Kidney (tissue), 14 donors: ENCODE data around the gene STK11. TPM values are rescaled to one million over a fixed set of nuclear protein-coding genes. Genes with fewer than 3 reads are reported as not detected.

ENCODE experiments used
- DNase-seq, 5 donors: peaks; one replicate each; pipeline ENCODE4 v3.0.0-alpha.2; 2013 to 2020
- FAIRE-seq: peaks from 2 replicates; lab custom pipeline; 2012; peaks lifted over from hg19 to GRCh38; lab: Jason Lieb, UNC
- H3K27ac ChIP-seq, 2 donors: one replicate each; pipeline ENCODE4 v1.7.0; 2013; ENCODE audit warnings: low read depth in 2 of 2, low read length in 2 of 2, inconsistent platforms in 1 of 2
- H3K27me3 ChIP-seq: one replicate; pipeline ENCODE4 v1.7.1; 2013; ENCODE audit warnings: low read length, inconsistent platforms; ENCODE audit not compliant: control insufficient read depth, insufficient read depth
- H3K36me3 ChIP-seq, 3 donors: one replicate each; pipeline versions ENCODE4 v1.7.0 to v1.7.1; 2013; ENCODE audit warnings: low read length in 3 of 3, control low read depth in 1 of 3, inconsistent platforms in 1 of 3; ENCODE audit not compliant: insufficient read depth in 3 of 3, control insufficient read depth in 2 of 3
- H3K4me1 ChIP-seq, 3 donors: one replicate each; pipeline versions ENCODE4 v1.7.0 to v1.7.1; 2013; ENCODE audit warnings: low read length in 3 of 3, inconsistent platforms in 1 of 3, low read depth in 1 of 3; ENCODE audit not compliant: control insufficient read depth in 2 of 3, insufficient read depth in 2 of 3
- H3K4me3 ChIP-seq, 3 donors: one replicate each; pipeline versions ENCODE4 v1.7.0 to v1.8.1; 2013; ENCODE audit warnings: low read length in 3 of 3, control low read depth in 1 of 3, inconsistent platforms in 1 of 3
- H3K9ac ChIP-seq, 3 donors: one replicate each; pipeline versions ENCODE4 v1.7.0 to v1.7.1; 2013; ENCODE audit warnings: low read length in 3 of 3, control low read depth in 1 of 3, inconsistent platforms in 1 of 3
- H3K9me3 ChIP-seq, 3 donors: one replicate each; pipeline versions ENCODE4 v1.7.0 to v1.7.1; 2013; ENCODE audit warnings: low read length in 3 of 3, control low read depth in 1 of 3, inconsistent platforms in 1 of 3; ENCODE audit not compliant: control insufficient read depth in 2 of 3, insufficient read depth in 1 of 3
- CTCF ChIP-seq: IDR thresholded peaks from 3 replicates; pipeline ENCODE4 v1.5.1; 2012; ENCODE audit warnings: mild to moderate bottlenecking, moderate library complexity, borderline replicate concordance; ENCODE audit not compliant: insufficient read depth; ENCODE audit errors: extremely low read depth
- intact Hi-C: fragments of 100-400 bp; cut with DNase I; formaldehyde crosslinking; loops from one replicate; pipeline ENCODE4 v1.11.1; 2022
- polyA plus RNA-seq: library from polyadenylated mRNA; stranded (reverse); fragments of 350-450 nt; fragmentation: Illumina TruSeq; extraction: RNeasy Lipid Tissue Mini Kit (QIAGEN cat#74804); gene quantifications from one replicate; pipeline ENCODE4 v1.2.3, GENCODE V29; 2014; ENCODE audit warnings: low read depth, low replicate concordance; ENCODE audit not compliant: insufficient read depth
- total RNA-seq: library from RNA; stranded (reverse); fragmentation: NEBNext Ultra II Directional; extraction: Animal tissue kit (Norgen Biotek cat#: 25700); gene quantifications from one replicate; pipeline ENCODE4 v1.2.1, GENCODE V29; 2021
- donor health status: control.
- donor health status: control.
- donor health status: control.
- donor health status: control.
- donor health status: control.
- donor health status: DM: yes; HTN: yes; CAD: no.
- donor health status: Normal renal cell carcinoma (clear cell type).

STK11 gene
- total and polyA plus RNA-seq, 2 donors from 2014 or later = 40.7 to 57.7 TPM

- no peaks in the 10 kb centered on the region for H3K27me3 ChIP-seq
- H3K9me3 ChIP-seq = no peaks in the 10 kb centered on the region
- intact Hi-C loops = no loop called here
- FAIRE-seq (no peak), DNase-seq (peak in 4 of 5 donors; percentile 54 to 87 (median 64))
- H3K27ac ChIP-seq = peak overlapping the region; percentile 86 to 90
- H3K9ac ChIP-seq = peak overlapping the region in 2 of 3 donors; percentile 22 to 53
- H3K36me3 ChIP-seq = peaks cover 0 to 3% (median 3%) of the 10 kb centered on the region in 3 donors
- TF ChIP-seq CTCF = no peak
- H3K4me1 ChIP-seq = peaks cover 0 to 56% (median 26%) of the 10 kb centered on the region in 3 donors
- H3K4me3 ChIP-seq = no peak overlapping the region
Observed at GRCh38 chr19:1213391-1214286, 8.1 kb downstream of the STK11 start.

GRCh38 chr19:1214299-1214861 lies 8.8 kb downstream of the STK11 start:
- peak overlapping the region; percentile 86 to 90 for H3K27ac ChIP-seq
- no peaks in the 10 kb centered on the region for H3K9me3 ChIP-seq
- peak in 1 of 5 donors; percentile 72 for DNase-seq
- H3K27me3 ChIP-seq = no peaks in the 10 kb centered on the region
- peak overlapping the region in 1 of 3 donors; percentile 53 for H3K9ac ChIP-seq
- no peak for FAIRE-seq
- no peak overlapping the region for H3K4me3 ChIP-seq
- intact Hi-C loops = no loop called here
- H3K36me3 ChIP-seq = peaks cover 0 to 3% (median 3%) of the 10 kb centered on the region in 3 donors
- H3K4me1 ChIP-seq = peaks cover 0 to 55% (median 27%) of the 10 kb centered on the region in 3 donors
- no peak for TF ChIP-seq CTCF

GRCh38 chr19:1214862-1215731 lies 9.5 kb downstream of the STK11 start:
- no peaks in the 10 kb centered on the region for H3K27me3 ChIP-seq
- peaks cover 0 to 6% (median 0%) of the 10 kb centered on the region in 3 donors for H3K36me3 ChIP-seq
- TF ChIP-seq CTCF = no peak
- H3K4me3 ChIP-seq = no peak overlapping the region
- intact Hi-C loops = no loop called here
- DNase-seq (peak in 1 of 5 donors; percentile 89), FAIRE-seq (no peak)
- peaks cover 0 to 48% (median 27%) of the 10 kb centered on the region in 3 donors for H3K4me1 ChIP-seq
- H3K9me3 ChIP-seq = no peaks in the 10 kb centered on the region
- peak overlapping the region in 2 of 3 donors; percentile 53 to 60 for H3K9ac ChIP-seq
- peak overlapping the region; percentile 86 to 90 for H3K27ac ChIP-seq
